ENCODE data around the gene GNRH2.
"Not testable (repeated sequence)": the region's sequence is repeated elsewhere in the genome, so short reads cannot be mapped to it uniquely, and the experiment has no call there.

Gene GNRH2

GRCh38 chr20:3068986-3069900 is 25.8 kb downstream of the GNRH2 start:
- DNase-seq (ENCODE audit: low read depth) = no peak

GRCh38 chr20:3070725-3071124 is 27.3 kb downstream of the GNRH2 start:
- DNase-seq (ENCODE audit: low read depth) = no peak
- no peak overlapping the region for H3K4me3 ChIP-seq (ENCODE audit: low read depth, low read length)
- no peak for TF ChIP-seq CTCF (IDR thresholded peaks at IDR 0.05; ENCODE audit: low read depth, low read length, missing control alignments)

More at GRCh38 chr20:3068986-3069900, 25.8 kb downstream of the GNRH2 start:
- H3K4me3 ChIP-seq (ENCODE audit: low read depth, low read length) = no peak overlapping the region
- TF ChIP-seq CTCF (IDR thresholded peaks at IDR 0.05; ENCODE audit: low read depth, low read length, missing control alignments) = peak; percentile 49

GRCh38 chr20:3071266-3071609 is 27.8 kb downstream of the GNRH2 start:
- DNase-seq (ENCODE audit: low read depth) = no peak
- no peak for TF ChIP-seq CTCF (IDR thresholded peaks at IDR 0.05; ENCODE audit: low read depth, low read length, missing control alignments)
- H3K4me3 ChIP-seq (ENCODE audit: low read depth, low read length) = no peak overlapping the region

DNA sequence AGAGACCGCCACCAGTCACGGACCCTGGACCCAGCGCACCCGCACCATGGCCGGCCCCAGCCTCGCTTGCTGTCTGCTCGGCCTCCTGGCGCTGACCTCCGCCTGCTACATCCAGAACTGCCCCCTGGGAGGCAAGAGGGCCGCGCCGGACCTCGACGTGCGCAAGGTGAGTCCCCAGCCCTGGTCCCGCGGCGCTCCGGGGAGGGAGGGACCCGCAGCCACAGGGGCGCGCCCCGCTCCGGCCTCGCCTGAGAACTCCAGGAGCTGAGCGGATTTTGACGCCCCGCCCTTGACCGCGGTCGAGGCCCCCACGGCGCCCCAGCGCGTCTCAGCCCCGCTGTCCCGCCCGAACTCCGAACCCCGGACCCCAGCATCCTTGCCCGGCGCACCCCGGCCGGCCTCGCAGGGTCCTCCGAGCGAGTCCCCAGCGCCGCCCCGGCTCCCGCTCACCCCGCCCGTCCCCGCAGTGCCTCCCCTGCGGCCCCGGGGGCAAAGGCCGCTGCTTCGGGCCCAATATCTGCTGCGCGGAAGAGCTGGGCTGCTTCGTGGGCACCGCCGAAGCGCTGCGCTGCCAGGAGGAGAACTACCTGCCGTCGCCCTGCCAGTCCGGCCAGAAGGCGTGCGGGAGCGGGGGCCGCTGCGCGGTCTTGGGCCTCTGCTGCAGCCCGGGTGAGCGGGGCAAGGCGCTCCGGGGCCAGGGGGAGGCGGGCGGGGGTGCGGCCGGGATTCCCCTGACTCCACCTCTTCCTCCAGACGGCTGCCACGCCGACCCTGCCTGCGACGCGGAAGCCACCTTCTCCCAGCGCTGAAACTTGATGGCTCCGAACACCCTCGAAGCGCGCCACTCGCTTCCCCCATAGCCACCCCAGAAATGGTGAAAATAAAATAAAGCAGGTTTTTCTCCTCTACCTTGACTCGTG is 28.4 kb downstream of the GNRH2 start, which contains the start of gene OXT:
Gene OXT (plus strand): TSS at position 11 of the 920 bp plus-strand sequence. CDS start 36 bp downstream, at position 47.
- no peak for TF ChIP-seq CTCF (IDR thresholded peaks at IDR 0.05; ENCODE audit: low read depth, low read length, missing control alignments)
- no peak for DNase-seq (ENCODE audit: low read depth)
- peak within 1 kb of the TSS; percentile 23; the same call in 1 of the 2 replicates for H3K4me3 ChIP-seq (ENCODE audit: low read depth, low read length)

DNA sequence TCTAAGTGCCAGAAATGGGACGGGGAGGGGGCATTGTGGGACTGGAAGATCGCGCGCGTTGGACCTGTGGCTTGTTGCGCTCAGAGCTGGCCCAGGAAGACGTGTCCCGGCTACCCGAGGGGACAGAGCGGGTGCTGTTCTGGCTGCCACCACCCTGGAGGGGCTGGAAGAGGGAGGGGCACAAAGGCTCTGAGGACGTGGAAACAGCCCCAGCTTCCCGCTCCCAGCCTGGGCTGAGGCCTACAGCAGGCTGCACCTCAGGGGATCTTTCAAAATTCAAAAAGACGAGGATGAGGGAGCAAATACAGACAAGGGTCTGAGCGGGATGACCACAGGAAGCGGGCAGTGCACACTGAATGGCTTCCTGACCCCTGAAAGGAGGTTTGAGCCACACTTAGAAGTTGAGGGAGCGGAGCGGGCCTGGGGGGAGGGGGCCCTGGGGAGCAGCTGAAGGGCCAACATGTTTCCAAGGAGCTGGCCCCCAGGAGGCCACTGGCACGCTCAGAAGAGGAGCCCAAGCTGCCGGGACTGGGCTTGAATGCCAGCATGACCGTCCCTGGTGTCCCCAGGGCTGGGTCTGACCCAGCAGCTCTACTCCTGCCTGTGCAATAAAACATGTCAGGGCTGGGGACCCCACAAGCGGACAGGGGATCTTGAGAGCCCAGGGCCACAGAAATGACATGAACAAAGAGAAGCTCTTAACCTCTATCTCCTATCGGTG is 29.3 kb downstream of the GNRH2 start:
- no peak for DNase-seq (ENCODE audit: low read depth)
- TF ChIP-seq CTCF (IDR thresholded peaks at IDR 0.05; ENCODE audit: low read depth, low read length, missing control alignments) = no peak

DNA sequence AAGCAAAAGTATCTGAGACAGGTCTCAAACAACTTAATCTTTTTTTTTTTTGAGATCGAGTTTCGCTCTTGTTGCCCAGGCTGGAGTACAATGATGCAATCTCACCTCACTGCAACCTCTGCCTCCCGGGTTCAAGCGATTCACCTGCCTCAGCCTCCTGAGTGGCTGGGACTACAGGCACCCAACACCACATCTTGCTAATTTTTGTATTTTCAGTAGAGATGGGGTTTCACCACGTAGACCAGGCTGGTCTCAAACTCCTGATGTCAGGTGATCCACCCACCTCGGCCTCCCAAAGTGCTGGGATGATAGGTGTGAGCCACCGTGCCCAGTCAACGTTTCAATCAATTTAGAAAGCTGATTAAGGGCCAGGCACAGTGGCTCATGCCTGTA is 29.8 kb downstream of the GNRH2 start:
- H3K4me3 ChIP-seq (ENCODE audit: low read depth, low read length); DNase-seq (ENCODE audit: low read depth): not testable (repeated sequence)

More for the DNA sequence above, 29.3 kb downstream of the GNRH2 start:
- no peak overlapping the region for H3K4me3 ChIP-seq (ENCODE audit: low read depth, low read length)

All from GM12864 (cell line).